HEK293 (cell line): ENCODE data around the gene WDR86.

Experiments used
- CTCF ChIA-PET: fragments of 350-600 bp; formaldehyde crosslinking; extraction: SDS; loops from one replicate; lab custom pipeline; 2021; ENCODE audit warnings: antibody characterized with exemption; lab: Yijun Ruan, JAX
- POLR2A ChIA-PET: fragments of 300-600 bp; formaldehyde crosslinking; extraction: SDS; loops from one replicate; lab custom pipeline; 2020; ENCODE audit warnings: antibody characterized with exemption, inconsistent platforms; lab: Yijun Ruan, JAX
- H3K27ac ChIP-seq: fragments of 200-500 bp; sonication (Bioruptor generic); 2 replicates; pipeline ENCODE4 v1.5.1; 2014; ENCODE audit warnings: low read depth, low read length, control low read depth, inconsistent platforms; ENCODE audit errors: extremely low read depth
- H3K36me3 ChIP-seq, 2 experiments: fragments of 200-500 bp in 1 of 2; sonication (Bioruptor generic) in 1 of 2; 1 replicate in 1 of 2; 2 replicates in 1 of 2; pipeline ENCODE4 v1.5.1; 2014 to 2017; ENCODE audit warnings: inconsistent platforms in 2 of 2, low read length in 2 of 2; ENCODE audit not compliant: control insufficient read depth in 2 of 2, insufficient read depth in 1 of 2
- H3K4me1 ChIP-seq: fragments of 200-500 bp; sonication (Bioruptor generic); 2 replicates; pipeline ENCODE4 v1.5.1; 2014; ENCODE audit warnings: mild to moderate bottlenecking, low read length, inconsistent platforms; ENCODE audit not compliant: control insufficient read depth, insufficient read depth
- H3K4me3 ChIP-seq: 2 replicates; pipeline ENCODE4 v1.5.1; 2011; ENCODE audit warnings: low read depth, mild to moderate bottlenecking, control low read depth, low read length, moderate library complexity
- H3K9me3 ChIP-seq: fragments of 200-500 bp; sonication (Bioruptor generic); 2 replicates; pipeline ENCODE4 v1.5.1; 2014; ENCODE audit warnings: low read depth, low read length, inconsistent platforms; ENCODE audit not compliant: control insufficient read depth, insufficient read depth
- EGR2 ChIP-seq: fragments of 450-650 bp; formaldehyde crosslinking; IDR thresholded peaks from 2 replicates; pipeline ENCODE4 v1.5.1; 2016; ENCODE audit warnings: low read depth, missing biosample characterization, missing genetic modification characterization
- GLIS1 ChIP-seq: fragments of 450-650 bp; formaldehyde crosslinking; IDR thresholded peaks from 2 replicates; pipeline ENCODE4 v1.5.1; 2016; ENCODE audit warnings: missing biosample characterization, missing genetic modification characterization
- GLIS2 ChIP-seq: fragments of 450-650 bp; formaldehyde crosslinking; IDR thresholded peaks from 2 replicates; pipeline ENCODE4 v1.5.1; 2016; ENCODE audit warnings: missing biosample characterization, missing genetic modification characterization
- HOXA7 ChIP-seq: sonication (generic); formaldehyde crosslinking; IDR thresholded peaks from 2 replicates; pipeline ENCODE4 v1.8.1; 2022; ENCODE audit warnings: missing genetic modification reagents, borderline replicate concordance
- SP7 ChIP-seq: fragments of 450-650 bp; formaldehyde crosslinking; IDR thresholded peaks from 2 replicates; pipeline ENCODE4 v1.5.1; 2016; ENCODE audit warnings: missing biosample characterization, missing genetic modification characterization
- ZBTB17 ChIP-seq: fragments of 450-650 bp; formaldehyde crosslinking; IDR thresholded peaks from 2 replicates; pipeline ENCODE4 v1.5.1; 2016; ENCODE audit warnings: missing biosample characterization, missing genetic modification characterization
- ZBTB20 ChIP-seq: fragments of 450-650 bp; formaldehyde crosslinking; IDR thresholded peaks from 2 replicates; pipeline ENCODE4 v1.5.1; 2016; ENCODE audit warnings: missing biosample characterization, missing genetic modification characterization
- ZBTB48 ChIP-seq: fragments of 450-650 bp; formaldehyde crosslinking; IDR thresholded peaks from 2 replicates; pipeline ENCODE4 v1.5.1; 2016; ENCODE audit warnings: missing biosample characterization, missing genetic modification characterization
- ZFHX2 ChIP-seq: fragments of 450-650 bp; formaldehyde crosslinking; conservative IDR thresholded peaks from 2 replicates; pipeline ENCODE4 v1.5.1; 2016; ENCODE audit warnings: missing biosample characterization, missing genetic modification characterization
- ZFP41 ChIP-seq: fragments of 450-650 bp; formaldehyde crosslinking; IDR thresholded peaks from 2 replicates; pipeline ENCODE4 v1.5.1; 2016; ENCODE audit warnings: missing biosample characterization, missing genetic modification characterization, borderline replicate concordance
- ZIC2 ChIP-seq: fragments of 450-650 bp; formaldehyde crosslinking; IDR thresholded peaks from 2 replicates; pipeline ENCODE4 v1.5.1; 2016; ENCODE audit warnings: missing biosample characterization, missing genetic modification characterization
- ZNF114 ChIP-seq: fragments of 450-650 bp; formaldehyde crosslinking; IDR thresholded peaks from 2 replicates; pipeline ENCODE4 v1.5.0; 2017; ENCODE audit warnings: missing biosample characterization, missing genetic modification characterization
- ZNF133 ChIP-seq: fragments of 450-650 bp; formaldehyde crosslinking; IDR thresholded peaks from 2 replicates; pipeline ENCODE4 v1.5.1; 2016; ENCODE audit warnings: missing biosample characterization, missing genetic modification characterization
- ZNF169 ChIP-seq: fragments of 450-650 bp; formaldehyde crosslinking; IDR thresholded peaks from 2 replicates; pipeline ENCODE4 v1.5.1; 2016; ENCODE audit warnings: missing biosample characterization, missing genetic modification characterization
- ZNF174 ChIP-seq: fragments of 450-650 bp; formaldehyde crosslinking; IDR thresholded peaks from 2 replicates; pipeline ENCODE4 v1.5.0; 2017; ENCODE audit warnings: missing biosample characterization, mild to moderate bottlenecking, missing genetic modification characterization
- ZNF175 ChIP-seq: fragments of 450-650 bp; formaldehyde crosslinking; IDR thresholded peaks from 2 replicates; pipeline ENCODE4 v1.5.1; 2016; ENCODE audit warnings: missing biosample characterization, missing genetic modification characterization
- ZNF366 ChIP-seq: fragments of 450-650 bp; formaldehyde crosslinking; conservative IDR thresholded peaks from 2 replicates; pipeline ENCODE4 v1.5.1; 2016; ENCODE audit warnings: missing biosample characterization, missing genetic modification characterization
- ZNF423 ChIP-seq: fragments of 450-650 bp; formaldehyde crosslinking; IDR thresholded peaks from 2 replicates; pipeline ENCODE4 v1.5.1; 2016; ENCODE audit warnings: missing biosample characterization, missing genetic modification characterization
- ZNF560 ChIP-seq: fragments of 450-650 bp; formaldehyde crosslinking; IDR thresholded peaks from 2 replicates; pipeline ENCODE4 v1.5.1; 2017; ENCODE audit warnings: missing biosample characterization, missing genetic modification characterization, borderline replicate concordance
- ZNF600 ChIP-seq: fragments of 450-650 bp; formaldehyde crosslinking; IDR thresholded peaks from 2 replicates; pipeline ENCODE4 v1.5.1; 2016; ENCODE audit warnings: missing biosample characterization, missing genetic modification characterization
- ZNF626 ChIP-seq: fragments of 450-650 bp; sonication (Bioruptor Pico); formaldehyde crosslinking; IDR thresholded peaks from 2 replicates; pipeline ENCODE4 v1.5.1; 2018; ENCODE audit warnings: missing biosample characterization, missing genetic modification characterization, inconsistent platforms
- ZNF830 ChIP-seq: fragments of 450-650 bp; IDR thresholded peaks from 2 replicates; pipeline ENCODE4 v1.5.0; 2018; ENCODE audit warnings: missing biosample characterization, missing genetic modification characterization, low read depth, mild to moderate bottlenecking, moderate library complexity
- TF ChIP-seq, protein P1 (sequence below): fragments of 450-650 bp; formaldehyde crosslinking; IDR thresholded peaks from 2 replicates; pipeline ENCODE4 v1.5.1; 2016; ENCODE audit warnings: missing biosample characterization, missing genetic modification characterization
- TF ChIP-seq, protein P2 (sequence below): fragments of 450-650 bp; formaldehyde crosslinking; optimal IDR thresholded peaks from 2 replicates; pipeline ENCODE3; 2016; ENCODE audit warnings: missing biosample characterization, mild to moderate bottlenecking, missing genetic modification characterization
- TF ChIP-seq, protein P3 (sequence below): fragments of 450-650 bp; formaldehyde crosslinking; IDR thresholded peaks from 2 replicates; pipeline ENCODE4 v1.5.1; 2016; ENCODE audit warnings: missing biosample characterization, missing genetic modification characterization

WDR86 gene

GRCh38 chr7:151412318-151412717 lies 2.5 kb upstream of the WDR86 start:
- TF ChIP-seq EGR2 (peak; percentile 51; the same call in 1 of the 2 replicates), ZFHX2 (peak; percentile 75), ZBTB17 (no peak)
- TF ChIP-seq, all 188 proteins: peak for 2
- POLR2A ChIA-PET = interaction anchor here (0.6 kb wide), 2 partner anchors 25 to 67 kb away, joined by 4 read pairs; no protein-coding TSS in a partner anchor

DNA sequence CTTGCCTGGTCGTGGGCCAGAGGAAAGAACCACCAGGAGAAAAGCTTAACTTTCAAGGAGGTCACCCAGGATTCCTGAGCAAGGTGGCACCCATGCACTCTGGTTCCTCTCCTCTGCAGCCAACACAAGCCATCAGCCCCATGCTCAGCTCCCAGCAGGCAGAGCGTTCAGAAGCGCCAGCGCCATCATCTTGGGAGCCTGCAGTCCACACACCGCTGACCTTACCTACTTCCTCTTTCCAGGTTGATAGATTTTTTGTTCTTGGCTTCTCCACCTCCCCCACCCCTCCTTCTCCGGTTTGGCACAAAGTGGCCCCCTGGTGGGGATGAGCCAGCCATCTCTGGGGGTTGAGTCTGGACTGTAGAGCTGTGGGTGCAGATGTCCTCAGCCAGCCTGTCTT lies 1.7 kb upstream of the WDR86 start:
- no peaks in the 10 kb centered on the region for H3K9me3 ChIP-seq
- ChIA-PET CTCF (interaction anchor here (0.6 to 1.8 kb wide), 4 partner anchors 32 to 64 kb away, joined by 3 to 5 read pairs (median 4); no protein-coding TSS in a partner anchor), POLR2A (interaction anchor here (0.6 kb wide), 2 partner anchors 24 to 67 kb away, joined by 4 read pairs; no protein-coding TSS in a partner anchor)
- no peaks in the 10 kb centered on the region for H3K4me1 ChIP-seq
- no peak overlapping the region for H3K27ac ChIP-seq
- no peak overlapping the region for H3K4me3 ChIP-seq
- TF ChIP-seq ZNF600 (tag by site-specific recombination) (0 out of 2 replicates have a peak, but pooled peaks have one; percentile 39), ZNF830 (tag by site-specific recombination) (no peak), HOXA7 (no peak), GLIS2 (tag by site-specific recombination) (0 out of 2 replicates have a peak, but pooled peaks have one; percentile 9), ZNF114 (tag by site-specific recombination) (no peak), GLIS1 (peak; percentile 46), ZNF366 (tag by site-specific recombination) (no peak), ZBTB20 (tag by site-specific recombination) (no peak), ZNF423 (0 out of 2 replicates have a peak, but pooled peaks have one; percentile 39)
- no peaks in the 10 kb centered on the region for H3K36me3 ChIP-seq

More at GRCh38 chr7:151412318-151412717, 2.5 kb upstream of the WDR86 start:
- H3K9me3 ChIP-seq = no peaks in the 10 kb centered on the region
- no peaks in the 10 kb centered on the region for H3K4me1 ChIP-seq
- no peaks in the 10 kb centered on the region for H3K36me3 ChIP-seq
- H3K4me3 ChIP-seq = no peak overlapping the region
- no peak overlapping the region for H3K27ac ChIP-seq
- CTCF ChIA-PET = interaction anchor here (0.7 to 1.3 kb wide), 2 partner anchors 31 to 63 kb away, joined by 3 to 4 read pairs; no protein-coding TSS in a partner anchor

GRCh38 chr7:151410405-151411390 lies 860 bp upstream of the WDR86 start:
- H3K36me3 ChIP-seq = no peaks in the 10 kb centered on the region
- CTCF ChIA-PET = interaction anchor here (0.6 to 1.8 kb wide), 5 partner anchors 33 to 349 kb away, joined by 3 to 5 read pairs (median 4); no protein-coding TSS in a partner anchor
- peak overlapping the region; percentile 56 for H3K4me3 ChIP-seq
- peak overlapping the region; percentile 63; the same call in 1 of the 2 replicates for H3K27ac ChIP-seq
- no peaks in the 10 kb centered on the region for H3K4me1 ChIP-seq
- H3K9me3 ChIP-seq = no peaks in the 10 kb centered on the region
- POLR2A ChIA-PET = no interaction called here
- TF ChIP-seq GLIS1 (peak; percentile 95), ZBTB48 (tag by site-specific recombination) (peak; percentile 88), ZNF626 (tag by site-specific recombination) (no peak), ZNF174 (tag by site-specific recombination) (no peak), ZNF169 (tag by site-specific recombination) (no peak), ZIC2 (tag by site-specific recombination) (peak; percentile 72), SP7 (tag by site-specific recombination) (peak; percentile 13; the same call in 1 of the 2 replicates), ZNF175 (no peak), ZNF560 (tag by site-specific recombination) (no peak), ZNF600 (tag by site-specific recombination) (0 out of 2 replicates have a peak, but pooled peaks have one; percentile 34), ZNF133 (tag by site-specific recombination) (no peak), ZFP41 (no peak)
- TF ChIP-seq, protein P1, sequence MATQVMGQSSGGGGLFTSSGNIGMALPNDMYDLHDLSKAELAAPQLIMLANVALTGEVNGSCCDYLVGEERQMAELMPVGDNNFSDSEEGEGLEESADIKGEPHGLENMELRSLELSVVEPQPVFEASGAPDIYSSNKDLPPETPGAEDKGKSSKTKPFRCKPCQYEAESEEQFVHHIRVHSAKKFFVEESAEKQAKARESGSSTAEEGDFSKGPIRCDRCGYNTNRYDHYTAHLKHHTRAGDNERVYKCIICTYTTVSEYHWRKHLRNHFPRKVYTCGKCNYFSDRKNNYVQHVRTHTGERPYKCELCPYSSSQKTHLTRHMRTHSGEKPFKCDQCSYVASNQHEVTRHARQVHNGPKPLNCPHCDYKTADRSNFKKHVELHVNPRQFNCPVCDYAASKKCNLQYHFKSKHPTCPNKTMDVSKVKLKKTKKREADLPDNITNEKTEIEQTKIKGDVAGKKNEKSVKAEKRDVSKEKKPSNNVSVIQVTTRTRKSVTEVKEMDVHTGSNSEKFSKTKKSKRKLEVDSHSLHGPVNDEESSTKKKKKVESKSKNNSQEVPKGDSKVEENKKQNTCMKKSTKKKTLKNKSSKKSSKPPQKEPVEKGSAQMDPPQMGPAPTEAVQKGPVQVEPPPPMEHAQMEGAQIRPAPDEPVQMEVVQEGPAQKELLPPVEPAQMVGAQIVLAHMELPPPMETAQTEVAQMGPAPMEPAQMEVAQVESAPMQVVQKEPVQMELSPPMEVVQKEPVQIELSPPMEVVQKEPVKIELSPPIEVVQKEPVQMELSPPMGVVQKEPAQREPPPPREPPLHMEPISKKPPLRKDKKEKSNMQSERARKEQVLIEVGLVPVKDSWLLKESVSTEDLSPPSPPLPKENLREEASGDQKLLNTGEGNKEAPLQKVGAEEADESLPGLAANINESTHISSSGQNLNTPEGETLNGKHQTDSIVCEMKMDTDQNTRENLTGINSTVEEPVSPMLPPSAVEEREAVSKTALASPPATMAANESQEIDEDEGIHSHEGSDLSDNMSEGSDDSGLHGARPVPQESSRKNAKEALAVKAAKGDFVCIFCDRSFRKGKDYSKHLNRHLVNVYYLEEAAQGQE (tag by site-specific recombination) = no peak
- TF ChIP-seq, protein P2, sequence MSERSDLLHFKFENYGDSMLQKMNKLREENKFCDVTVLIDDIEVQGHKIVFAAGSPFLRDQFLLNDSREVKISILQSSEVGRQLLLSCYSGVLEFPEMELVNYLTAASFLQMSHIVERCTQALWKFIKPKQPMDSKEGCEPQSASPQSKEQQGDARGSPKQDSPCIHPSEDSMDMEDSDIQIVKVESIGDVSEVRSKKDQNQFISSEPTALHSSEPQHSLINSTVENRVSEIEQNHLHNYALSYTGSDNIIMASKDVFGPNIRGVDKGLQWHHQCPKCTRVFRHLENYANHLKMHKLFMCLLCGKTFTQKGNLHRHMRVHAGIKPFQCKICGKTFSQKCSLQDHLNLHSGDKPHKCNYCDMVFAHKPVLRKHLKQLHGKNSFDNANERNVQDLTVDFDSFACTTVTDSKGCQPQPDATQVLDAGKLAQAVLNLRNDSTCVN (tag by site-specific recombination) = peak; percentile 51
- TF ChIP-seq, protein P3, sequence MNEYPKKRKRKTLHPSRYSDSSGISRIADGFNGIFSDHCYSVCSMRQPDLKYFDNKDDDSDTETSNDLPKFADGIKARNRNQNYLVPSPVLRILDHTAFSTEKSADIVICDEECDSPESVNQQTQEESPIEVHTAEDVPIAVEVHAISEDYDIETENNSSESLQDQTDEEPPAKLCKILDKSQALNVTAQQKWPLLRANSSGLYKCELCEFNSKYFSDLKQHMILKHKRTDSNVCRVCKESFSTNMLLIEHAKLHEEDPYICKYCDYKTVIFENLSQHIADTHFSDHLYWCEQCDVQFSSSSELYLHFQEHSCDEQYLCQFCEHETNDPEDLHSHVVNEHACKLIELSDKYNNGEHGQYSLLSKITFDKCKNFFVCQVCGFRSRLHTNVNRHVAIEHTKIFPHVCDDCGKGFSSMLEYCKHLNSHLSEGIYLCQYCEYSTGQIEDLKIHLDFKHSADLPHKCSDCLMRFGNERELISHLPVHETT (tag by site-specific recombination) = no peak
